DOHH2 (cell line): ENCODE measurements around the gene CDHR2.
"Not testable (repeated sequence)": the region's sequence is repeated elsewhere in the genome, so short reads cannot be mapped to it uniquely, and the experiment has no call there.

Experiments used
- H3F3A ChIP-seq: fragments of 200-600 bp; sonication (generic), shearing (Covaris generic); 2 replicates; pipeline ENCODE4 v1.6.0; 2016; ENCODE audit warnings: antibody characterized with exemption, mild to moderate bottlenecking; ENCODE audit not compliant: control insufficient read depth, insufficient read depth
- H3K27ac ChIP-seq: fragments of 200-600 bp; sonication (generic); 2 replicates; pipeline ENCODE4 v1.5.1; 2014; ENCODE audit warnings: low read depth, mild to moderate bottlenecking, low read length, moderate library complexity
- H3K27me3 ChIP-seq: fragments of 200-600 bp; sonication (generic); 2 replicates; pipeline ENCODE4 v1.6.1; 2014; ENCODE audit warnings: mild to moderate bottlenecking, low read length, mixed read lengths; ENCODE audit not compliant: control insufficient read depth
- H3K36me3 ChIP-seq: fragments of 200-600 bp; sonication (generic); 2 replicates; pipeline ENCODE4 v1.6.1; 2014; ENCODE audit warnings: mild to moderate bottlenecking, low read length, moderate library complexity, mixed read lengths; ENCODE audit not compliant: control insufficient read depth
- H3K4me1 ChIP-seq: fragments of 200-600 bp; sonication (generic); 2 replicates; pipeline ENCODE4 v1.6.1; 2014; ENCODE audit warnings: mild to moderate bottlenecking, low read length, mixed read lengths; ENCODE audit not compliant: control insufficient read depth
- H3K4me2 ChIP-seq: fragments of 200-600 bp; sonication (generic); 2 replicates; pipeline ENCODE4 v1.6.0; 2014; ENCODE audit warnings: mild to moderate bottlenecking, low read length, moderate library complexity
- H3K4me3 ChIP-seq: fragments of 200-600 bp; sonication (generic); 2 replicates; pipeline ENCODE4 v1.5.1; 2014; ENCODE audit warnings: mild to moderate bottlenecking, low read length, mixed read lengths
- H3K79me2 ChIP-seq: fragments of 200-600 bp; sonication (generic); 2 replicates; pipeline ENCODE4 v1.6.1; 2014; ENCODE audit warnings: mild to moderate bottlenecking, low read length, mixed read lengths; ENCODE audit not compliant: control insufficient read depth
- H3K9me2 ChIP-seq: fragments of 200-600 bp; sonication (generic); replicated peaks from 2 replicates; pipeline ENCODE4 v1.6.1; 2014; ENCODE audit warnings: mild to moderate bottlenecking, low read length, mixed read lengths; ENCODE audit not compliant: control insufficient read depth
- H3K9me3 ChIP-seq: fragments of 200-600 bp; sonication (generic); 2 replicates; pipeline ENCODE4 v1.6.1; 2014; ENCODE audit warnings: antibody characterized with exemption, low read length, mixed read lengths; ENCODE audit not compliant: control insufficient read depth, insufficient read depth
- H4K20me1 ChIP-seq: fragments of 200-600 bp; sonication (generic); 2 replicates; pipeline ENCODE4 v1.6.0; 2014; ENCODE audit warnings: low read depth, mild to moderate bottlenecking, antibody characterized with exemption, low read length, moderate library complexity; ENCODE audit not compliant: control insufficient read depth, insufficient read depth
- CTCF ChIP-seq: fragments of 200-600 bp; sonication (generic); IDR thresholded peaks from one replicate; pipeline ENCODE4 v1.5.1; 2014; ENCODE audit warnings: antibody characterized with exemption, mild to moderate bottlenecking, low read depth, low read length; ENCODE audit not compliant: poor library complexity, severe bottlenecking
- EZH2phosphoT487 ChIP-seq: fragments of 200-600 bp; sonication (generic); IDR thresholded peaks from 2 replicates; pipeline ENCODE4 v1.6.1; 2017; ENCODE audit warnings: borderline replicate concordance, mild to moderate bottlenecking, antibody characterized with exemption, low read length, moderate library complexity, mixed read lengths

The CDHR2 gene

GRCh38 chr5:176550275-176550831 lies 1.2 kb downstream of the CDHR2 start:
- H4K20me1 ChIP-seq, result no peaks in the 10 kb centered on the region
- no peaks in the 10 kb centered on the region; the same call in 1 of the 2 replicates for H3K79me2 ChIP-seq
- no peaks in the 10 kb centered on the region for H3K9me3 ChIP-seq
- H3K36me3 ChIP-seq, result no peaks in the 10 kb centered on the region
- H3K27ac ChIP-seq, result no peak overlapping the region
- peak overlapping the region; percentile 49 for H3K4me2 ChIP-seq
- TF ChIP-seq EZH2phosphoT487 (no peak), CTCF (no peak)
- H3K27me3 ChIP-seq, result peaks cover 9% of the 10 kb centered on the region; the same call in 1 of the 2 replicates
- peaks cover 25% of the 10 kb centered on the region for H3K4me1 ChIP-seq
- H3F3A ChIP-seq, result peaks cover 10% of the 10 kb centered on the region
- no peak overlapping the region for H3K4me3 ChIP-seq
- no peaks in the 10 kb centered on the region for H3K9me2 ChIP-seq

- not testable (repeated sequence) for H3K9me3 ChIP-seq, H3K4me3 ChIP-seq, H3K27me3 ChIP-seq
Measured at GRCh38 chr5:176550937-176551336, 1.8 kb downstream of the CDHR2 start.

GRCh38 chr5:176552332-176552869 lies 3.3 kb downstream of the CDHR2 start:
- Histone ChIP-seq H3K4me2 (no peak overlapping the region), H3F3A (peaks cover 5% of the 10 kb centered on the region), H3K79me2 (no peaks in the 10 kb centered on the region), H3K27me3 (peaks cover 9% of the 10 kb centered on the region; the same call in 1 of the 2 replicates), H3K36me3 (no peaks in the 10 kb centered on the region), H3K4me1 (peaks cover 17% of the 10 kb centered on the region), H3K9me2 (no peaks in the 10 kb centered on the region), H4K20me1 (no peaks in the 10 kb centered on the region), H3K4me3 (no peak overlapping the region), H3K27ac (no peak overlapping the region), H3K9me3 (no peaks in the 10 kb centered on the region)
- no peak for TF ChIP-seq CTCF
- no peak for TF ChIP-seq EZH2phosphoT487

More at GRCh38 chr5:176550937-176551336, 1.8 kb downstream of the CDHR2 start:
- not testable (repeated sequence) for H3F3A ChIP-seq, H4K20me1 ChIP-seq, H3K27ac ChIP-seq, H3K9me2 ChIP-seq, H3K36me3 ChIP-seq, H3K79me2 ChIP-seq
- H3K4me2 ChIP-seq, result peak overlapping the region; percentile 49
- H3K4me1 ChIP-seq, result peaks cover 25% of the 10 kb centered on the region

- H3K4me2 ChIP-seq, result no peak overlapping the region
- no peak for TF ChIP-seq CTCF
- TF ChIP-seq EZH2phosphoT487, result no peak
- H3K4me3 ChIP-seq, result no peak overlapping the region
- H3K9me2 ChIP-seq, result no peaks in the 10 kb centered on the region
- H3K27me3 ChIP-seq, result peaks cover 9% of the 10 kb centered on the region; the same call in 1 of the 2 replicates
- H3K79me2 ChIP-seq, result no peaks in the 10 kb centered on the region
- no peaks in the 10 kb centered on the region for H3F3A ChIP-seq
- H3K27ac ChIP-seq, result no peak overlapping the region
- H3K4me1 ChIP-seq, result peaks cover 12% of the 10 kb centered on the region
- no peaks in the 10 kb centered on the region for H3K36me3 ChIP-seq
- no peaks in the 10 kb centered on the region for H4K20me1 ChIP-seq
- H3K9me3 ChIP-seq, result no peaks in the 10 kb centered on the region
Measured at GRCh38 chr5:176553260-176554085, 4.3 kb downstream of the CDHR2 start.
